Muscle layer of duodenum (tissue), 2 donors: ENCODE results near the gene MRPS18B.
A peak's percentile ranks its signal among the peaks of the same experiment; 100 is the strongest.

Source experiments
- H3K27ac ChIP-seq: one replicate; pipeline ENCODE4 v1.7.0; 2013; ENCODE audit warnings: mild to moderate bottlenecking, low read length
- H3K27me3 ChIP-seq: one replicate; pipeline ENCODE4 v1.7.0; 2013; ENCODE audit warnings: low read depth, mild to moderate bottlenecking, control low read depth, low read length
- H3K36me3 ChIP-seq, 2 donors: one replicate each; pipeline ENCODE4 v1.7.0; 2013; ENCODE audit warnings: low read length in 2 of 2, control low read depth in 1 of 2, mild to moderate bottlenecking in 1 of 2; ENCODE audit not compliant: insufficient read depth in 2 of 2, control insufficient read depth in 1 of 2
- H3K4me1 ChIP-seq, 2 donors: one replicate each; pipeline ENCODE4 v1.7.0; 2013; ENCODE audit warnings: low read length in 2 of 2, mild to moderate bottlenecking in 2 of 2, control low read depth in 1 of 2, moderate library complexity in 1 of 2; ENCODE audit not compliant: insufficient read depth in 2 of 2, control insufficient read depth in 1 of 2
- H3K4me3 ChIP-seq, 2 donors: one replicate each; pipeline ENCODE4 v1.7.0; 2013; ENCODE audit warnings: low read length in 2 of 2, low read depth in 1 of 2, mild to moderate bottlenecking in 1 of 2
- H3K9me3 ChIP-seq, 2 donors: one replicate each; pipeline ENCODE4 v1.7.0; 2013; ENCODE audit warnings: low read length in 2 of 2, control low read depth in 1 of 2, mild to moderate bottlenecking in 1 of 2; ENCODE audit not compliant: control insufficient read depth in 1 of 2
- donor health status: healthy.

The MRPS18B gene

GRCh38 chr6:30616811-30617564 lies 652 bp upstream of the MRPS18B start, which contains the start of gene PPP1R10:
PPP1R10 (minus strand) TSS chr6:30617243; CDS start chr6:30609944, 7,299 bp downstream.
- Histone ChIP-seq H3K27ac (peak within 1 kb of the TSS; percentile 100), H3K4me3 (peak within 1 kb of the TSS; percentile 95 to 96), H3K4me1 (peaks cover 24 to 33% of the 10 kb centered on the region in 2 donors), H3K36me3 (peaks cover 26 to 29% of the 10 kb centered on the region in 2 donors), H3K27me3 (no peaks in the 10 kb centered on the region), H3K9me3 (no peaks in the 10 kb centered on the region)

GRCh38 chr6:30618270-30618797 lies 694 bp downstream of the MRPS18B start:
- H3K27ac ChIP-seq, result peak overlapping the region; percentile 100
- peaks cover 30 to 42% of the 10 kb centered on the region in 2 donors for H3K36me3 ChIP-seq
- peak overlapping the region; percentile 73 to 95 for H3K4me3 ChIP-seq
- peaks cover 13 to 20% of the 10 kb centered on the region in 2 donors for H3K4me1 ChIP-seq
- no peaks in the 10 kb centered on the region for H3K27me3 ChIP-seq
- H3K9me3 ChIP-seq, result no peaks in the 10 kb centered on the region

- no peak overlapping the region for H3K27ac ChIP-seq
- H3K27me3 ChIP-seq, result no peaks in the 10 kb centered on the region
- peaks cover 1 to 10% of the 10 kb centered on the region in 2 donors for H3K4me1 ChIP-seq
- H3K4me3 ChIP-seq, result no peak overlapping the region
- H3K9me3 ChIP-seq, result no peaks in the 10 kb centered on the region
- H3K36me3 ChIP-seq, result peaks cover 29 to 53% of the 10 kb centered on the region in 2 donors
Observed at GRCh38 chr6:30619561-30619960, 1.9 kb downstream of the MRPS18B start.

- no peaks in the 10 kb centered on the region for H3K9me3 ChIP-seq
- H3K36me3 ChIP-seq, result peaks cover 24 to 59% of the 10 kb centered on the region in 2 donors
- peaks cover 7 to 16% of the 10 kb centered on the region in 2 donors for H3K4me1 ChIP-seq
- H3K4me3 ChIP-seq, result no peak overlapping the region
- no peaks in the 10 kb centered on the region for H3K27me3 ChIP-seq
- no peak overlapping the region for H3K27ac ChIP-seq
Observed at GRCh38 chr6:30625511-30625910, 7.9 kb downstream of the MRPS18B start.

- Histone ChIP-seq H3K36me3 (peaks cover 24 to 57% of the 10 kb centered on the region in 2 donors), H3K9me3 (no peaks in the 10 kb centered on the region), H3K27ac (peak within 1 kb of the TSS; percentile 95)
Observed at GRCh38 chr6:30626484-30627366, 9.1 kb downstream of the MRPS18B start, which contains the start of gene ATAT1. ATAT1 (plus strand) TSS chr6:30626874.

GRCh38 chr6:30635834-30636233 lies 18.2 kb downstream of the MRPS18B start:
- H3K36me3 ChIP-seq, result peaks cover 11 to 23% of the 10 kb centered on the region in 2 donors
- no peaks in the 10 kb centered on the region for H3K4me1 ChIP-seq
- no peak overlapping the region for H3K27ac ChIP-seq
- no peaks in the 10 kb centered on the region for H3K9me3 ChIP-seq
- no peak overlapping the region for H3K4me3 ChIP-seq
- H3K27me3 ChIP-seq, result no peaks in the 10 kb centered on the region

More at GRCh38 chr6:30626484-30627366, 9.1 kb downstream of the MRPS18B start, which contains the start of gene ATAT1:
- Histone ChIP-seq H3K4me1 (peaks cover 7 to 16% of the 10 kb centered on the region in 2 donors), H3K4me3 (peak within 1 kb of the TSS; percentile 69 to 78), H3K27me3 (no peaks in the 10 kb centered on the region)

- Histone ChIP-seq H3K9me3 (no peaks in the 10 kb centered on the region), H3K27ac (no peak overlapping the region), H3K27me3 (no peaks in the 10 kb centered on the region), H3K4me3 (no peak overlapping the region), H3K4me1 (no peaks in the 10 kb centered on the region), H3K36me3 (peaks cover 17 to 26% of the 10 kb centered on the region in 2 donors)
Observed at GRCh38 chr6:30640481-30640880, 22.8 kb downstream of the MRPS18B start.

GRCh38 chr6:30641048-30641447 lies 23.4 kb downstream of the MRPS18B start:
- Histone ChIP-seq H3K4me3 (no peak overlapping the region), H3K9me3 (no peaks in the 10 kb centered on the region), H3K4me1 (peaks cover under 1 to 1% of the 10 kb centered on the region in 2 donors), H3K27ac (no peak overlapping the region), H3K27me3 (no peaks in the 10 kb centered on the region), H3K36me3 (peaks cover 17 to 26% of the 10 kb centered on the region in 2 donors)

- Histone ChIP-seq H3K27ac (no peak overlapping the region), H3K36me3 (peaks cover 17 to 26% of the 10 kb centered on the region in 2 donors), H3K4me3 (no peak overlapping the region), H3K27me3 (no peaks in the 10 kb centered on the region), H3K4me1 (peaks cover 11 to 16% of the 10 kb centered on the region in 2 donors), H3K9me3 (no peaks in the 10 kb centered on the region)
Observed at GRCh38 chr6:30643656-30644055, 26.0 kb downstream of the MRPS18B start.

- Histone ChIP-seq H3K27me3 (no peaks in the 10 kb centered on the region), H3K4me3 (no peak overlapping the region), H3K27ac (no peak overlapping the region), H3K9me3 (no peaks in the 10 kb centered on the region), H3K36me3 (peaks cover 21 to 32% of the 10 kb centered on the region in 2 donors), H3K4me1 (peaks cover 11 to 16% of the 10 kb centered on the region in 2 donors)
Observed at GRCh38 chr6:30644769-30645168, 27.1 kb downstream of the MRPS18B start.

GRCh38 chr6:30645989-30646388 lies 28.3 kb downstream of the MRPS18B start:
- Histone ChIP-seq H3K36me3 (peaks cover 17 to 24% of the 10 kb centered on the region in 2 donors), H3K27me3 (no peaks in the 10 kb centered on the region), H3K27ac (peak overlapping the region; percentile 26), H3K4me1 (peaks cover 11 to 16% of the 10 kb centered on the region in 2 donors), H3K4me3 (no peak overlapping the region), H3K9me3 (no peaks in the 10 kb centered on the region)
